HCT116 (cell line): Measurements from ENCODE around the gene RBBP8NL. TPM values are rescaled to one million over a fixed set of nuclear protein-coding genes. Genes with fewer than 3 reads are reported as not detected.

Experiments used
- ATAC-seq: fragments of 200-7000 bp; cut with Tn5 transposase; 2 replicates; pipeline ENCODE4 v1.9.1; 2020; ENCODE audit warnings: mild to moderate bottlenecking, moderate library complexity
- BruUV-seq: library from RNA; stranded (reverse); fragments of 400-500 nt; replicated peaks from 2 replicates; lab custom pipeline; 2021; lab: Mats Ljungman, UMichigan
- CTCF ChIA-PET: fragments of 300-600 bp; sonication (Branson Sonifier 250); formaldehyde crosslinking; loops from one replicate; lab custom pipeline; 2021; ENCODE audit warnings: antibody characterized with exemption; lab: Charles Lee
- POLR2A ChIA-PET: fragments of 300-600, 350-600 bp; sonication (Branson Sonifier 250); formaldehyde crosslinking; loops from one replicate; lab custom pipeline; 2021; ENCODE audit warnings: antibody characterized with exemption; lab: Charles Lee
- RAD21 ChIA-PET, 2 experiments: fragments of 300-600 bp; sonication (Branson Sonifier 250); formaldehyde crosslinking; loops; one replicate each; lab custom pipeline; 2023; ENCODE audit warnings: low total read pairs in 2 of 2; ENCODE audit not compliant: uncharacterized antibody in 2 of 2, unreplicated experiment in 2 of 2, low non-redundant PET in 1 of 2; lab: Charles Lee
- DNase-seq: peaks from one replicate; pipeline ENCODE4 v3.0.0-alpha.2; 2010; ENCODE audit warnings: low read depth, low spot score
- H2AFZ ChIP-seq: fragments of 200-600 bp; shearing (Covaris generic), sonication (generic); 2 replicates; pipeline ENCODE4 v1.6.1; 2017; ENCODE audit warnings: low read depth, mixed run types, mixed read lengths, antibody characterized with exemption, low read length; ENCODE audit not compliant: poor library complexity, severe bottlenecking
- H3K27ac ChIP-seq: 2 replicates; pipeline ENCODE4 v1.5.1; 2012; ENCODE audit warnings: low read depth, low read length
- H3K27me3 ChIP-seq: fragments of 200-600 bp; sonication (generic); 2 replicates; pipeline ENCODE4 v1.6.1; 2016; ENCODE audit warnings: mixed run types, low read length, mixed read lengths; ENCODE audit not compliant: insufficient read depth
- H3K36me3 ChIP-seq, 2 experiments: fragments of 200-500 bp in 1 of 2; fragments of 200-600 bp in 1 of 2; sonication (Bioruptor generic) in 1 of 2; sonication (generic) in 1 of 2; 2 replicates each; pipeline versions ENCODE4 v1.5.1 to v1.6.1; 2014 to 2016; ENCODE audit warnings: low read length in 2 of 2, inconsistent platforms in 1 of 2, mixed read lengths in 1 of 2, mixed run types in 1 of 2; ENCODE audit not compliant: insufficient read depth in 2 of 2, control insufficient read depth in 1 of 2
- H3K4me1 ChIP-seq, 2 experiments: fragments of 200-600 bp in 1 of 2; sonication (generic) in 1 of 2; 2 replicates each; pipeline versions ENCODE4 v1.5.1 to v1.6.1; 2012 to 2017; ENCODE audit warnings: low read length in 2 of 2, inconsistent platforms in 1 of 2, mild to moderate bottlenecking in 1 of 2, mixed read lengths in 1 of 2, mixed run types in 1 of 2, moderate library complexity in 1 of 2; ENCODE audit not compliant: insufficient read depth in 2 of 2, control insufficient read depth in 1 of 2
- H3K4me2 ChIP-seq: fragments of 200-600 bp; sonication (generic); 2 replicates; pipeline ENCODE4 v1.6.1; 2017; ENCODE audit warnings: mixed run types, low read length, mixed read lengths
- H3K4me3 ChIP-seq, 2 experiments: fragments of 200-600 bp in 1 of 2; sonication (generic) in 1 of 2; replicated peaks in 1 of 2; 2 replicates each; pipeline ENCODE4 v1.5.1; 2011 to 2016; ENCODE audit warnings: low read length in 2 of 2, control low read depth in 1 of 2, low read depth in 1 of 2, mild to moderate bottlenecking in 1 of 2, mixed read lengths in 1 of 2, mixed run types in 1 of 2
- H3K79me2 ChIP-seq: fragments of 200-600 bp; sonication (generic); 2 replicates; pipeline ENCODE4 v1.6.1; 2017; ENCODE audit warnings: mild to moderate bottlenecking, mixed run types, low read length, moderate library complexity, mixed read lengths; ENCODE audit not compliant: insufficient read depth
- H3K9ac ChIP-seq: fragments of 200-600 bp; sonication (generic); 2 replicates; pipeline ENCODE4 v1.6.1; 2016; ENCODE audit warnings: low read length, mixed read lengths
- H3K9me2 ChIP-seq: fragments of 200-600 bp; sonication (generic), shearing (Covaris generic); 2 replicates; pipeline ENCODE4 v1.6.1; 2017; ENCODE audit warnings: mixed run types, mild to moderate bottlenecking, moderate library complexity; ENCODE audit not compliant: insufficient read depth
- H3K9me3 ChIP-seq, 2 experiments: fragments of 200-500 bp in 1 of 2; fragments of 200-600 bp in 1 of 2; sonication (Bioruptor generic) in 1 of 2; sonication (generic) in 1 of 2; 2 replicates each; pipeline ENCODE4 v1.6.1; 2014 to 2017; ENCODE audit warnings: low read length in 2 of 2, mixed read lengths in 2 of 2, inconsistent platforms in 1 of 2, low read depth in 1 of 2, mild to moderate bottlenecking in 1 of 2, mixed run types in 1 of 2, moderate library complexity in 1 of 2; ENCODE audit not compliant: control insufficient read depth in 1 of 2, insufficient read depth in 1 of 2
- H4K20me1 ChIP-seq: fragments of 200-600 bp; sonication (generic), shearing (Covaris generic); 2 replicates; pipeline ENCODE4 v1.6.1; 2017; ENCODE audit warnings: mixed run types, mild to moderate bottlenecking, moderate library complexity; ENCODE audit not compliant: insufficient read depth
- EGR1 ChIP-seq: IDR thresholded peaks from 2 replicates; pipeline ENCODE4 v1.6.1; 2012; ENCODE audit warnings: low read depth
- EZH2phosphoT487 ChIP-seq: fragments of 200-600 bp; IDR thresholded peaks from 2 replicates; pipeline ENCODE4 v1.6.1; 2018; ENCODE audit warnings: antibody characterized with exemption, borderline replicate concordance
- POLR2A ChIP-seq: IDR thresholded peaks from 2 replicates; pipeline ENCODE4 v1.7.0; 2011; ENCODE audit warnings: borderline replicate concordance; ENCODE audit not compliant: insufficient read depth, insufficient read length; ENCODE audit errors: extremely low read depth
- SIN3A ChIP-seq: IDR thresholded peaks from 2 replicates; pipeline ENCODE4 v1.6.1; 2012; ENCODE audit warnings: low read depth
- SP1 ChIP-seq: IDR thresholded peaks from 2 replicates; pipeline ENCODE4 v1.6.1; 2012; ENCODE audit warnings: low read depth
- ZFX ChIP-seq: fragments of 450-650 bp; IDR thresholded peaks from 2 replicates; pipeline ENCODE4 v1.6.1; 2017
- intact Hi-C: fragments of 100-400 bp; cut with micrococcal nuclease; formaldehyde crosslinking; loops from 2 replicates; pipeline ENCODE4 v1.10.0; 2022
- total RNA-seq: library from RNA; stranded (reverse); gene quantifications from one replicate; pipeline ENCODE4 v1.2.1, GENCODE V29; 2021; ENCODE audit not compliant: unreplicated experiment
- TF ChIP-seq, protein P1 (sequence below), 3 experiments: fragments of 200-600 bp in 1 of 3; sonication (generic) in 1 of 3; IDR thresholded peaks in 2 of 3; conservative IDR thresholded peaks in 1 of 3; 2 replicates each; pipeline ENCODE4 v1.5.1; 2012 to 2017; ENCODE audit warnings: low read depth in 2 of 3, low read length in 2 of 3, antibody characterized with exemption in 1 of 3, borderline replicate concordance in 1 of 3, control low read depth in 1 of 3, mild to moderate bottlenecking in 1 of 3, mixed read lengths in 1 of 3, mixed run types in 1 of 3, moderate library complexity in 1 of 3; ENCODE audit not compliant: insufficient read depth in 1 of 3

The RBBP8NL gene
- total RNA-seq, 1 experiment from 2014 or later = 0.59 TPM

DNA sequence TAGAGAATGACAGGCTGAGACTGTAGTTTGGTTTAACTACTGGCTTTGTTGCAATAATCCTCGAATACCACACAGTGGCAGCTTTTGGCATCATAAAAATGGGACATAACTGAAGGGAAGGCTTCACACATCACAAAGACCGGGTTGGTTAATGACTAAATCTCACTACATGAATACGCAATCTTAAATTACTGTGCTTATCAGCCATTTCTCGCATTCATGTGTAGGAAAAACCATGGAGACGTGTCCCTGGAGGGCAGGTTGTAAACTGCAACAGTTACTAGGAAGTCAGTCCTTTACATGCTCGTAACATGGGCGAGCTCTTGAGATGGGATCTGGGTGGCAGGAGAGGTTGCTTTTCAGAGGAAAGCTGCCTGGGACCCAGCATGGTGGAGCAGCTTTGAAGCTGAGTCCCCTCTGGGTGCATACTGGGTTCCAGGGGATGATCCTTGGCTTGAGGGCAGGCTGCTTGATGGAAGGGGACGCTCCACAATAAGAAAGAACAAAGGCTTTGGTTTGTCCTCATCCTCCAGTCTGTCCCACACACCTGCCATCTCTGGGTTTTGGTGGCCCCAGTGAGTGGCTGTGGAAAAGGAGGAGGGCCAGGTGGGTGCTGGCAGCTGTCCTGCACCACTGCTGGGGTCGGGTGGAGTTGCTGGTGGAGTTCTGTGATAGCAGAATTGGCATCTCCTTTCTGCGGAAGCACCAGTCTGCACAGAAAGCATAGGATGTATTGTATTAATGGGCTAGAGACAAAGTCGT lies 38.3 kb downstream of the RBBP8NL start:
- Histone ChIP-seq H3K27me3 (no peaks in the 10 kb centered on the region), H3K9me2 (no peaks in the 10 kb centered on the region), H4K20me1 (peaks cover 9% of the 10 kb centered on the region; the same call in 1 of the 2 replicates), H3K4me2 (peak overlapping the region; percentile 88), H3K9me3 (no peaks in the 10 kb centered on the region), H3K4me1 (peaks cover 8 to 26% of the 10 kb centered on the region in 2 experiments; a peak in 3 of 4 replicates), H2AFZ (no peak overlapping the region), H3K36me3 (peaks cover 8 to 22% of the 10 kb centered on the region in 2 experiments), H3K4me3 (peak overlapping the region in 1 of 2 experiments; percentile 98; a peak in 2 of 4 replicates), H3K79me2 (peaks cover 57% of the 10 kb centered on the region), H3K27ac (peak overlapping the region; percentile 95; the same call in 1 of the 2 replicates), H3K9ac (peak overlapping the region; percentile 99; the same call in 1 of the 2 replicates)
- TF ChIP-seq ZFX (no peak), EZH2phosphoT487 (no peak), EGR1 (no peak), SP1 (no peak), POLR2A (peak; percentile 43), SIN3A (no peak)
- TF ChIP-seq, protein P1, sequence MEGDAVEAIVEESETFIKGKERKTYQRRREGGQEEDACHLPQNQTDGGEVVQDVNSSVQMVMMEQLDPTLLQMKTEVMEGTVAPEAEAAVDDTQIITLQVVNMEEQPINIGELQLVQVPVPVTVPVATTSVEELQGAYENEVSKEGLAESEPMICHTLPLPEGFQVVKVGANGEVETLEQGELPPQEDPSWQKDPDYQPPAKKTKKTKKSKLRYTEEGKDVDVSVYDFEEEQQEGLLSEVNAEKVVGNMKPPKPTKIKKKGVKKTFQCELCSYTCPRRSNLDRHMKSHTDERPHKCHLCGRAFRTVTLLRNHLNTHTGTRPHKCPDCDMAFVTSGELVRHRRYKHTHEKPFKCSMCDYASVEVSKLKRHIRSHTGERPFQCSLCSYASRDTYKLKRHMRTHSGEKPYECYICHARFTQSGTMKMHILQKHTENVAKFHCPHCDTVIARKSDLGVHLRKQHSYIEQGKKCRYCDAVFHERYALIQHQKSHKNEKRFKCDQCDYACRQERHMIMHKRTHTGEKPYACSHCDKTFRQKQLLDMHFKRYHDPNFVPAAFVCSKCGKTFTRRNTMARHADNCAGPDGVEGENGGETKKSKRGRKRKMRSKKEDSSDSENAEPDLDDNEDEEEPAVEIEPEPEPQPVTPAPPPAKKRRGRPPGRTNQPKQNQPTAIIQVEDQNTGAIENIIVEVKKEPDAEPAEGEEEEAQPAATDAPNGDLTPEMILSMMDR (IDR thresholded peaks at IDR 0.05 in 2 of 3, conservative IDR thresholded peaks at IDR 0.05 in 1 of 3; ENCODE audit: borderline replicate concordance in 1 of 3, insufficient read depth in 1 of 3, low read depth in 2 of 3, low read length in 2 of 3) = peak in 2 of 3 experiments; percentile 7 to 35; a peak in 3 of 6 replicates
- no peak for ATAC-seq
- CTCF ChIA-PET = interaction anchor here (1.4 kb wide), 1 partner anchor 22 kb away, joined by 3 read pairs; no protein-coding TSS in a partner anchor
- POLR2A ChIA-PET = interaction anchor here (1.1 kb wide), 1 partner anchor 402 kb away, joined by 3 read pairs; no protein-coding TSS in a partner anchor
- no peak for DNase-seq
- intact Hi-C loops = no loop called here
- RAD21 ChIA-PET = no interaction called here
- BruUV-seq = no TSS peak
